GM12891 (cell line): ENCODE results near the gene TBL1X.

ENCODE experiments used
- PAX5 ChIP-seq: IDR thresholded peaks from 2 replicates; pipeline ENCODE4 v1.6.1; 2011; ENCODE audit warnings: low read length, moderate library complexity, mild to moderate bottlenecking; ENCODE audit not compliant: insufficient read depth, severe bottlenecking
- POLR2A ChIP-seq: IDR thresholded peaks from 2 replicates; pipeline ENCODE4 v1.6.1; 2011; ENCODE audit warnings: low read depth, low read length, control low read depth
- POLR2AphosphoS5 ChIP-seq: IDR thresholded peaks from 2 replicates; pipeline ENCODE4 v1.6.1; 2011; ENCODE audit warnings: low read depth, low read length, control low read depth
- POU2F2 ChIP-seq: IDR thresholded peaks from 2 replicates; pipeline ENCODE4 v1.6.1; 2011; ENCODE audit warnings: low read depth, mild to moderate bottlenecking, control low read depth, low read length, moderate library complexity
- SPI1 ChIP-seq: IDR thresholded peaks from 2 replicates; pipeline ENCODE4 v1.6.1; 2011; ENCODE audit warnings: low read depth, low read length, control low read depth
- TAF1 ChIP-seq: IDR thresholded peaks from 2 replicates; pipeline ENCODE4 v1.6.1; 2011; ENCODE audit warnings: low read depth, low read length, control low read depth

- TF ChIP-seq SPI1 = no peak
- TF ChIP-seq TAF1 = no peak
- no peak for TF ChIP-seq POLR2A
- TF ChIP-seq POLR2AphosphoS5 = no peak
- TF ChIP-seq PAX5 = no peak
- no peak for TF ChIP-seq POU2F2
Measured at GRCh38 chrX:9591496-9591895, 126.6 kb downstream of the TBL1X start.
